Measurements from ENCODE around the gene GDF2.

GRCh38 chr10:47354165-47354564 is 31.9 kb downstream of the GDF2 start:
- TF ChIP-seq CTCF (IDR thresholded peaks at IDR 0.05; ENCODE audit: low read length): no peak
- no peak for TF ChIP-seq EZH2 (IDR thresholded peaks at IDR 0.05; ENCODE audit: borderline replicate concordance, low read length)
